Osteocyte (in vitro differentiated cells): ENCODE data around the gene TEX11. TPM values are rescaled to one million over a fixed set of nuclear protein-coding genes. Genes with fewer than 3 reads are reported as not detected.

Experiments used
- DNase-seq: peaks from one replicate; pipeline ENCODE4 v3.0.0; 2021; ENCODE audit warnings: mixed read lengths; ENCODE audit not compliant: unreplicated experiment; ENCODE audit errors: extremely low spot score
- H3K27ac Mint-ChIP-seq: one replicate; pipeline ENCODE4 v1.8.0; 2021; ENCODE audit warnings: mild to moderate bottlenecking, mixed read lengths; ENCODE audit not compliant: unreplicated experiment
- H3K27me3 Mint-ChIP-seq: one replicate; pipeline ENCODE4 v1.8.0; 2021; ENCODE audit warnings: mixed read lengths; ENCODE audit not compliant: unreplicated experiment
- H3K36me3 Mint-ChIP-seq: one replicate; pipeline ENCODE4 v1.8.0; 2021; ENCODE audit warnings: mixed read lengths; ENCODE audit not compliant: unreplicated experiment
- H3K4me1 Mint-ChIP-seq: one replicate; pipeline ENCODE4 v1.8.0; 2021; ENCODE audit warnings: mixed read lengths; ENCODE audit not compliant: unreplicated experiment
- H3K4me3 Mint-ChIP-seq: one replicate; pipeline ENCODE4 v1.8.0; 2021; ENCODE audit warnings: mild to moderate bottlenecking, moderate library complexity, mixed read lengths; ENCODE audit not compliant: unreplicated experiment
- H3K9me3 Mint-ChIP-seq: one replicate; pipeline ENCODE4 v1.8.0; 2021; ENCODE audit warnings: mixed read lengths; ENCODE audit not compliant: unreplicated experiment
- CTCF ChIP-seq: fragments of 200-600 bp; sonication (generic); IDR thresholded peaks from 2 replicates; pipeline ENCODE4 v1.5.0; 2021; ENCODE audit warnings: antibody characterized with exemption, mild to moderate bottlenecking, moderate library complexity
- total RNA-seq: library from RNA; stranded (reverse); gene quantifications from 2 replicates; pipeline ENCODE4 v1.2.1, GENCODE V29; 2021

TEX11 gene
- total RNA-seq, 1 donor from 2014 or later, result not detected

- DNase-seq, result no peak
- Mint-ChIP-seq H3K9me3 (peaks cover 4% of the 10 kb centered on the region), H3K27me3 (no peaks in the 10 kb centered on the region), H3K4me1 (peaks cover 3% of the 10 kb centered on the region), H3K36me3 (no peaks in the 10 kb centered on the region), H3K27ac (no peak overlapping the region), H3K4me3 (no peak overlapping the region)
- no peak for TF ChIP-seq CTCF
These were observed 399.4 kb downstream of the TEX11 start for GRCh38 chrX:70509078-70509477.

- Mint-ChIP-seq H3K4me3 (no peak overlapping the region), H3K9me3 (peaks cover 4% of the 10 kb centered on the region), H3K36me3 (no peaks in the 10 kb centered on the region), H3K27me3 (no peaks in the 10 kb centered on the region), H3K4me1 (peaks cover 3% of the 10 kb centered on the region), H3K27ac (no peak overlapping the region)
- no peak for TF ChIP-seq CTCF
- DNase-seq, result no peak
These were observed 400.1 kb downstream of the TEX11 start for GRCh38 chrX:70508296-70508911.

- H3K27me3 Mint-ChIP-seq, result no peaks in the 10 kb centered on the region
- peaks cover 8% of the 10 kb centered on the region for H3K36me3 Mint-ChIP-seq
- H3K9me3 Mint-ChIP-seq, result peaks cover 4% of the 10 kb centered on the region
- peaks cover 3% of the 10 kb centered on the region for H3K4me1 Mint-ChIP-seq
- no peak for DNase-seq
- H3K27ac Mint-ChIP-seq, result no peak overlapping the region
- no peak for TF ChIP-seq CTCF
- H3K4me3 Mint-ChIP-seq, result no peak overlapping the region
These were observed 403.1 kb downstream of the TEX11 start for GRCh38 chrX:70505451-70505841.

- Mint-ChIP-seq H3K4me1 (peaks cover 3% of the 10 kb centered on the region), H3K36me3 (peaks cover 8% of the 10 kb centered on the region), H3K27me3 (no peaks in the 10 kb centered on the region), H3K9me3 (peaks cover 4% of the 10 kb centered on the region), H3K27ac (no peak overlapping the region), H3K4me3 (no peak overlapping the region)
- DNase-seq, result no peak
- no peak for TF ChIP-seq CTCF
These were observed 403.6 kb downstream of the TEX11 start for GRCh38 chrX:70504772-70505450.

- Mint-ChIP-seq H3K27ac (no peak overlapping the region), H3K4me1 (no peaks in the 10 kb centered on the region), H3K27me3 (no peaks in the 10 kb centered on the region), H3K9me3 (peaks cover 7% of the 10 kb centered on the region), H3K36me3 (peaks cover 21% of the 10 kb centered on the region), H3K4me3 (no peak overlapping the region)
- no peak for DNase-seq
- no peak for TF ChIP-seq CTCF
These were observed 407.7 kb downstream of the TEX11 start for GRCh38 chrX:70500826-70501225.
